A673 (cell line): ENCODE results near the gene HEXIM2.

ENCODE experiments used
- EZH2 ChIP-seq: fragments of 200-600 bp; sonication (generic); IDR thresholded peaks from 2 replicates; pipeline ENCODE4 v1.6.1; 2017; ENCODE audit warnings: borderline replicate concordance, low read depth, mild to moderate bottlenecking, mixed read lengths, antibody characterized with exemption, low read length; ENCODE audit not compliant: poor library complexity, severe bottlenecking
- TF ChIP-seq, protein P1 (sequence below): fragments of 300-800, 200-600 bp; sonication (generic); conservative IDR thresholded peaks from 2 replicates; pipeline ENCODE4 v1.5.1; 2017; ENCODE audit warnings: low read depth, mild to moderate bottlenecking, antibody characterized with exemption, low read length, moderate library complexity, mixed read lengths

DNA sequence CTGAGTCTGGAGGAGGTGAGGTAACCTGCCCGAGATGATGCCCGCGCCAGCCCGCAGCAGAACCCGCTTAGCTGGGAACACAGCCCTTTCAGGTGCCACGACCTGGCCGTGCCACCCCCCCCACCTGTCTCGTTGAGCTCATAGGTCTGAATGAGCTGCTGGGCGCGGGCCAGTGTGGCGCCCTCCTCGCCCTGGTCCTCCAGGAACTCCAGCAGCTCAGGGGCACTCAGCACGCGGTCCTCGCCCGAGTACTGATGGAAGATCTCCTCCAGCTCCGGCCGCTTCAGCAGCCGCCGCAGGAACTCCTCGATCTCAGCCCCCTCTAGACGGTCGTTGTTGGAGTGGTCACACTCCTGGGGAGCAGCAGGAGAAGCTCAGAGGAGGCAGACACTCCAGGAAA lies 43.0 kb upstream of the HEXIM2 start:
- TF ChIP-seq, protein P1, sequence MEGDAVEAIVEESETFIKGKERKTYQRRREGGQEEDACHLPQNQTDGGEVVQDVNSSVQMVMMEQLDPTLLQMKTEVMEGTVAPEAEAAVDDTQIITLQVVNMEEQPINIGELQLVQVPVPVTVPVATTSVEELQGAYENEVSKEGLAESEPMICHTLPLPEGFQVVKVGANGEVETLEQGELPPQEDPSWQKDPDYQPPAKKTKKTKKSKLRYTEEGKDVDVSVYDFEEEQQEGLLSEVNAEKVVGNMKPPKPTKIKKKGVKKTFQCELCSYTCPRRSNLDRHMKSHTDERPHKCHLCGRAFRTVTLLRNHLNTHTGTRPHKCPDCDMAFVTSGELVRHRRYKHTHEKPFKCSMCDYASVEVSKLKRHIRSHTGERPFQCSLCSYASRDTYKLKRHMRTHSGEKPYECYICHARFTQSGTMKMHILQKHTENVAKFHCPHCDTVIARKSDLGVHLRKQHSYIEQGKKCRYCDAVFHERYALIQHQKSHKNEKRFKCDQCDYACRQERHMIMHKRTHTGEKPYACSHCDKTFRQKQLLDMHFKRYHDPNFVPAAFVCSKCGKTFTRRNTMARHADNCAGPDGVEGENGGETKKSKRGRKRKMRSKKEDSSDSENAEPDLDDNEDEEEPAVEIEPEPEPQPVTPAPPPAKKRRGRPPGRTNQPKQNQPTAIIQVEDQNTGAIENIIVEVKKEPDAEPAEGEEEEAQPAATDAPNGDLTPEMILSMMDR, result no peak
- TF ChIP-seq EZH2, result no peak
